Endothelial cell of umbilical vein (primary cell): ENCODE measurements around the gene AMMECR1. TPM values are rescaled to one million over a fixed set of nuclear protein-coding genes. Genes with fewer than 3 reads are reported as not detected.

Experiments used
- BruUV-seq: library from RNA; stranded (reverse); fragments of 400-500 nt; replicated peaks from 2 replicates; lab custom pipeline; 2021; lab: Mats Ljungman, UMichigan
- CTCF ChIA-PET: fragments of 300-600, 350-600 bp; sonication (Branson Sonifier 250); formaldehyde crosslinking; loops from one replicate; lab custom pipeline; 2021; ENCODE audit warnings: antibody characterized with exemption, inconsistent platforms; lab: Charles Lee
- POLR2A ChIA-PET: fragments of 300-600, 350-600 bp; sonication (Branson Sonifier 250); formaldehyde crosslinking; loops from one replicate; lab custom pipeline; 2021; ENCODE audit warnings: antibody characterized with exemption, inconsistent platforms; lab: Charles Lee
- DNase-seq: peaks from one replicate; pipeline ENCODE4 v3.0.0-alpha.2; 2011; ENCODE audit warnings: low read depth, low spot score
- FAIRE-seq: peaks from 2 replicates; lab custom pipeline; 2011; peaks lifted over from hg19 to GRCh38; lab: Jason Lieb, UNC
- H2AFZ ChIP-seq: 2 replicates; pipeline ENCODE4 v1.6.0; 2012; ENCODE audit warnings: low read depth, low read length, control low read depth, inconsistent platforms
- H3K27ac ChIP-seq: 2 replicates; pipeline ENCODE4 v1.5.1; 2011; ENCODE audit warnings: low read depth, mild to moderate bottlenecking, control low read depth, low read length, moderate library complexity; ENCODE audit not compliant: insufficient read depth
- H3K27me3 ChIP-seq, 2 experiments: 2 replicates each; pipeline versions ENCODE4 v1.6.0 to v1.6.1; 2011; ENCODE audit warnings: low read length in 2 of 2, mixed read lengths in 1 of 2; ENCODE audit not compliant: control insufficient read depth in 2 of 2, insufficient read depth in 2 of 2
- H3K36me3 ChIP-seq, 2 experiments: 2 replicates in 1 of 2; 3 replicates in 1 of 2; pipeline ENCODE4 v1.5.1; 2011; ENCODE audit warnings: low read length in 2 of 2, mild to moderate bottlenecking in 1 of 2, moderate library complexity in 1 of 2; ENCODE audit not compliant: control insufficient read depth in 2 of 2, insufficient read depth in 2 of 2; ENCODE audit errors: extremely low read depth in 1 of 2
- H3K4me1 ChIP-seq: 3 replicates; pipeline ENCODE4 v1.5.1; 2011; ENCODE audit warnings: mild to moderate bottlenecking, low read length; ENCODE audit not compliant: control insufficient read depth, insufficient read depth; ENCODE audit errors: extremely low read depth
- H3K4me2 ChIP-seq: 2 replicates; pipeline ENCODE4 v1.6.1; 2011; ENCODE audit warnings: low read length, control low read depth, mixed read lengths; ENCODE audit not compliant: insufficient read depth
- H3K4me3 ChIP-seq, 3 experiments: fragments of 200-600 bp in 1 of 3; sonication (generic), shearing (Covaris generic) in 1 of 3; replicated peaks in 1 of 3; 2 replicates each; pipeline ENCODE4 v1.5.1; 2011 to 2016; ENCODE audit warnings: control low read depth in 3 of 3, low read length in 3 of 3, mild to moderate bottlenecking in 2 of 3, inconsistent platforms in 1 of 3, low read depth in 1 of 3, moderate library complexity in 1 of 3; ENCODE audit not compliant: insufficient read depth in 1 of 3
- H3K79me2 ChIP-seq: 2 replicates; pipeline ENCODE4 v1.6.0; 2012; ENCODE audit warnings: low read length, inconsistent platforms; ENCODE audit not compliant: control insufficient read depth, insufficient read depth
- H3K9ac ChIP-seq: replicated peaks from 2 replicates; pipeline ENCODE3; 2011; ENCODE audit warnings: low read length, control low read depth; ENCODE audit not compliant: insufficient read depth; ENCODE audit errors: extremely low read depth
- H3K9me1 ChIP-seq: replicated peaks from 3 replicates; pipeline ENCODE4 v1.6.0; 2011; ENCODE audit warnings: mild to moderate bottlenecking, low read length; ENCODE audit not compliant: control insufficient read depth, insufficient read depth; ENCODE audit errors: extremely low read depth
- H3K9me3 ChIP-seq: replicated peaks from 2 replicates; pipeline ENCODE4 v1.5.1; 2012; ENCODE audit warnings: low read length, inconsistent platforms; ENCODE audit not compliant: control insufficient read depth, insufficient read depth
- H4K20me1 ChIP-seq: replicated peaks from 2 replicates; pipeline ENCODE3; 2011; ENCODE audit warnings: mild to moderate bottlenecking, low read length; ENCODE audit not compliant: control insufficient read depth, insufficient read depth; ENCODE audit errors: extremely low read depth
- EZH2 ChIP-seq: IDR thresholded peaks from 2 replicates; pipeline ENCODE4 v1.6.1; 2012; ENCODE audit warnings: borderline replicate concordance, low read depth, mild to moderate bottlenecking, moderate library complexity, low read length, inconsistent platforms; ENCODE audit not compliant: severe bottlenecking
- FOS ChIP-seq: IDR thresholded peaks from 2 replicates; pipeline ENCODE4 v1.6.1; 2011; ENCODE audit warnings: mild to moderate bottlenecking, low read length, moderate library complexity, borderline replicate concordance; ENCODE audit not compliant: insufficient read depth
- GATA2 ChIP-seq: IDR thresholded peaks from 2 replicates; pipeline ENCODE4 v1.7.0; 2011; ENCODE audit warnings: low read depth, mild to moderate bottlenecking, moderate library complexity, mixed read lengths, low read length; ENCODE audit not compliant: insufficient read length, insufficient read depth
- JUN ChIP-seq: IDR thresholded peaks from 2 replicates; pipeline ENCODE4 v1.6.1; 2011; ENCODE audit warnings: borderline replicate concordance, low read depth; ENCODE audit not compliant: insufficient read length, insufficient read depth
- MYC ChIP-seq: IDR thresholded peaks from one replicate; pipeline ENCODE4 v1.6.1; 2011; ENCODE audit warnings: mild to moderate bottlenecking, low read depth, low read length
- POLR2A ChIP-seq: IDR thresholded peaks from 2 replicates; pipeline ENCODE4 v1.6.1; 2012; ENCODE audit warnings: low read depth, mild to moderate bottlenecking, control low read depth, low read length
- POLR2AphosphoS5 ChIP-seq: IDR thresholded peaks from 2 replicates; pipeline ENCODE4 v1.6.1; 2012; ENCODE audit warnings: low read depth, mild to moderate bottlenecking, control low read depth, low read length, moderate library complexity; ENCODE audit not compliant: insufficient read depth
- dilution Hi-C: fragments of 300-500 bp; cut with MboI; formaldehyde crosslinking; loops from one replicate; pipeline ENCODE4 v1.15.0; 2019; ENCODE audit warnings: low sequenced_read_pairs; ENCODE audit not compliant: extremely low pct_ligation_motif_present
- intact Hi-C: fragments of 100-400 bp; cut with micrococcal nuclease; formaldehyde crosslinking; loops from one replicate; pipeline ENCODE4 v1.10.0; 2022
- polyA plus RNA-seq, 4 experiments: library from polyadenylated mRNA; depleted of rRNA in 3 of 4; stranded (reverse) in 3 of 4; unstranded in 1 of 4; fragments of >200 nt; gene quantifications; 2 replicates each; pipeline versions ENCODE4 v1.2.1 to v1.2.3, GENCODE V29; 2011 to 2012; ENCODE audit warnings: missing spikeins in 1 of 4
- total RNA-seq: library from RNA; stranded (reverse); gene quantifications from 2 replicates; pipeline ENCODE4 v1.2.3, GENCODE V29; 2021
- TF ChIP-seq, protein P1 (sequence below): IDR thresholded peaks from 2 replicates; pipeline ENCODE4 v1.6.1; 2011; ENCODE audit not compliant: insufficient read depth, insufficient read length
- TF ChIP-seq, protein P2 (sequence below), 2 donors: IDR thresholded peaks; 1 replicate in 1 of 2; 2 replicates in 1 of 2; pipeline ENCODE4 v1.5.1; 2011; ENCODE audit warnings: low read length in 2 of 2, mild to moderate bottlenecking in 2 of 2, moderate library complexity in 2 of 2, control low read depth in 1 of 2, inconsistent platforms in 1 of 2, low read depth in 1 of 2; ENCODE audit not compliant: insufficient read depth in 1 of 2; ENCODE audit errors: extremely low read depth in 1 of 2

The AMMECR1 gene
- total and polyA plus RNA-seq, 2 donors (not counting 3 experiments of a cell fraction or from before 2014, with no cell fraction given): 3.6 to 6.9 TPM

DNA sequence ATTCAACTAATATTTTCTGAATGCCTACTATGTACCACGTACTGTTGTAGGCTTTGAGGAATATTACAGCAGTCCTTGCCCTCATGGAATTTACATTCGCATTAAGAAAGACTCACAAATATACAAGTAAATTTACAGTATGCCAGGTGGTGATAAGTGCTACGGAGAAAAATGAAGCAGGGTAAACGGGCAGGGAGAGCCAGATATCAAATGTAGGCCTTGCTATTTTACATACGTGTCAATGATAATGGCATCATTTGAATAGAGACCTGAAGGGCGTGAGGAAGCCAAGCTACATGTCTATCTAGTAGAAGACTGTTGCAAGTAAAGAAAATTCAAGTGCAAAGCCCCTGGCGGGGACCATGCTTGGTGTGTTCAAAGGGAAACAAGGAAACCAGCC lies 65.2 kb downstream of the AMMECR1 start:
- FAIRE-seq: no peak
- Histone ChIP-seq H3K36me3 (no peaks in the 10 kb centered on the region), H3K27ac (no peak overlapping the region), H4K20me1 (no peaks in the 10 kb centered on the region), H3K79me2 (no peaks in the 10 kb centered on the region), H3K4me3 (no peak overlapping the region), H2AFZ (no peak overlapping the region), H3K4me2 (no peak overlapping the region), H3K9ac (no peak overlapping the region), H3K27me3 (no peaks in the 10 kb centered on the region), H3K9me1 (no peaks in the 10 kb centered on the region), H3K4me1 (no peaks in the 10 kb centered on the region), H3K9me3 (no peaks in the 10 kb centered on the region)
- CTCF ChIA-PET: no interaction called here
- no peak for TF ChIP-seq MYC
- no peak for TF ChIP-seq EZH2
- no peak for TF ChIP-seq GATA2
- TF ChIP-seq FOS: no peak
- no peak for TF ChIP-seq POLR2A
- TF ChIP-seq, protein P1, sequence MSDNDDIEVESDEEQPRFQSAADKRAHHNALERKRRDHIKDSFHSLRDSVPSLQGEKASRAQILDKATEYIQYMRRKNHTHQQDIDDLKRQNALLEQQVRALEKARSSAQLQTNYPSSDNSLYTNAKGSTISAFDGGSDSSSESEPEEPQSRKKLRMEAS: no peak
- no peak for TF ChIP-seq POLR2AphosphoS5
- no peak for TF ChIP-seq JUN
- TF ChIP-seq, protein P2, sequence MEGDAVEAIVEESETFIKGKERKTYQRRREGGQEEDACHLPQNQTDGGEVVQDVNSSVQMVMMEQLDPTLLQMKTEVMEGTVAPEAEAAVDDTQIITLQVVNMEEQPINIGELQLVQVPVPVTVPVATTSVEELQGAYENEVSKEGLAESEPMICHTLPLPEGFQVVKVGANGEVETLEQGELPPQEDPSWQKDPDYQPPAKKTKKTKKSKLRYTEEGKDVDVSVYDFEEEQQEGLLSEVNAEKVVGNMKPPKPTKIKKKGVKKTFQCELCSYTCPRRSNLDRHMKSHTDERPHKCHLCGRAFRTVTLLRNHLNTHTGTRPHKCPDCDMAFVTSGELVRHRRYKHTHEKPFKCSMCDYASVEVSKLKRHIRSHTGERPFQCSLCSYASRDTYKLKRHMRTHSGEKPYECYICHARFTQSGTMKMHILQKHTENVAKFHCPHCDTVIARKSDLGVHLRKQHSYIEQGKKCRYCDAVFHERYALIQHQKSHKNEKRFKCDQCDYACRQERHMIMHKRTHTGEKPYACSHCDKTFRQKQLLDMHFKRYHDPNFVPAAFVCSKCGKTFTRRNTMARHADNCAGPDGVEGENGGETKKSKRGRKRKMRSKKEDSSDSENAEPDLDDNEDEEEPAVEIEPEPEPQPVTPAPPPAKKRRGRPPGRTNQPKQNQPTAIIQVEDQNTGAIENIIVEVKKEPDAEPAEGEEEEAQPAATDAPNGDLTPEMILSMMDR (IDR thresholded peaks at IDR 0.05; ENCODE audit: extremely low read depth in 1 of 2, insufficient read depth in 1 of 2, low read depth in 1 of 2, low read length in 2 of 2): no peak
- dilution Hi-C loops (no loop called here), intact Hi-C loops (no loop called here)
- POLR2A ChIA-PET: no interaction called here
- DNase-seq: no peak
- no TSS peak for BruUV-seq
